ENCODE results near the gene ACOT7.
"Not testable (repeated sequence)": the region's sequence is repeated elsewhere in the genome, so short reads cannot be mapped to it uniquely, and the experiment has no call there.

The ACOT7 gene

DNA sequence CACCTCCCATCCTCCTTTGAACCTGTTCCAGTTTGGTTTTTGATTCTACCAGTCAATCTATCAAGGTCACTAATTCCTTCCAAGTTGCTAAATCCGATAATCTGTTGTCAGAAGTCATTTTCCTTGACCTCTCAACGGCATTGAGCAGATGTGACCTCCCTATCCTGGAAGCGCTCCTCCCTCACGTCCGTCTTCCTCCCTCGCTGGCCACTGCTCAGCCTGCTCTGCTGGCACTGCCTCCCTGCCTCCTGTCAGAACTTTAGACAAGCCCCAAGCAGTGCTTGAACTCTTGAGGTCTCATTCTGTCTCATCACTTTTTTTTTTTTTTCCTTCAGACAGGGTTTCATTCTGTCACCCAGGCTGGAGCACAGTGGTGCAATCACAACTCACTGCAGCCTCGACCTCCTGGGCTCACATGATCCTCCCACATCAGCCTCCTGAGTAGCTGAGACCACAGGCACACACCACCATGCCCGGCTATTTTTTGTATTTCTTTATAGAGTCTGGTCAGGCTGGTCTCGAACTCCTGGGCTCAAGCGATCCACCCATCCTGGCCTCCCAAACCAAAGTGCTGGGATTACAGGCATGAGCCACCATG, 4.4 kb upstream of the ACOT7 start:
- H3K79me2 ChIP-seq (ENCODE audit: control insufficient read depth, low read length), result no peaks in the 10 kb centered on the region
- no peak overlapping the region for H3K4me2 ChIP-seq (ENCODE audit: low read length)
- H3K27ac ChIP-seq (ENCODE audit: low read depth, low read length), result no peak overlapping the region
- TF ChIP-seq CTCF (IDR thresholded peaks at IDR 0.05; ENCODE audit: low read depth, low read length, poor library complexity, severe bottlenecking) (no peak), EZH2phosphoT487 (IDR thresholded peaks at IDR 0.05; ENCODE audit: borderline replicate concordance, low read length) (no peak)
- no peaks in the 10 kb centered on the region for H3K36me3 ChIP-seq (ENCODE audit: control insufficient read depth, low read length)
- no peaks in the 10 kb centered on the region for H3K9me3 ChIP-seq (ENCODE audit: control insufficient read depth, insufficient read depth, low read length)
- no peak overlapping the region for H3K4me3 ChIP-seq (ENCODE audit: low read length)
- no peaks in the 10 kb centered on the region; the same call in 1 of the 2 replicates for H3F3A ChIP-seq (ENCODE audit: control insufficient read depth, insufficient read depth)
- no peaks in the 10 kb centered on the region for H3K27me3 ChIP-seq (ENCODE audit: control insufficient read depth, low read length)
- no peaks in the 10 kb centered on the region for H4K20me1 ChIP-seq (ENCODE audit: control insufficient read depth, insufficient read depth, low read depth, low read length)
- H3K4me1 ChIP-seq (ENCODE audit: control insufficient read depth, low read length), result peaks cover 13% of the 10 kb centered on the region
- no peaks in the 10 kb centered on the region for H3K9me2 ChIP-seq (replicated peaks; ENCODE audit: control insufficient read depth, low read length)

DNA sequence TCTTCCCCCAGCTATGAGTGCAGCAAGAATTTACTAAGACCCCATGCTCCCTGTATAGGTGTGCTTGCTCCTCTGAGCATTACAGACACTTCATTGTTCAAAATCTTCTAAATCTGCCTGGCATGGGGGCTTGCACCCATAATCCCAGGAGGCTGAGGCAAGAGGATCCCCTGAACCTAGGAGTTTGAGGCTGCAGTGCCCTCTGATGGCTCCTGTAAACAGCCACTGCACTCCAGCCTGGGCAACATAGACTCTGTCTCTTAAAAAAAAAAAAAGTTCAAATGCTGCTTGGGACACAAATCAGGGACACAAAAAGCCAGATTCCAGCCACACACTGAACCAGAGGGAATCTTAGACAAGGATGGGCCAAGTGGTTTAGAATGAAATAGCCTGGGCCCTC, 3.4 kb upstream of the ACOT7 start:
- no peaks in the 10 kb centered on the region for H4K20me1 ChIP-seq (ENCODE audit: control insufficient read depth, insufficient read depth, low read depth, low read length)
- no peaks in the 10 kb centered on the region for H3K36me3 ChIP-seq (ENCODE audit: control insufficient read depth, low read length)
- peaks cover 18% of the 10 kb centered on the region for H3K4me1 ChIP-seq (ENCODE audit: control insufficient read depth, low read length)
- no peak overlapping the region for H3K4me3 ChIP-seq (ENCODE audit: low read length)
- H3K27me3 ChIP-seq (ENCODE audit: control insufficient read depth, low read length), result no peaks in the 10 kb centered on the region
- no peaks in the 10 kb centered on the region for H3K9me3 ChIP-seq (ENCODE audit: control insufficient read depth, insufficient read depth, low read length)
- H3K27ac ChIP-seq (ENCODE audit: low read depth, low read length), result no peak overlapping the region
- H3K4me2 ChIP-seq (ENCODE audit: low read length), result no peak overlapping the region
- peaks cover 9% of the 10 kb centered on the region for H3K79me2 ChIP-seq (ENCODE audit: control insufficient read depth, low read length)
- H3F3A ChIP-seq (ENCODE audit: control insufficient read depth, insufficient read depth), result no peaks in the 10 kb centered on the region; the same call in 1 of the 2 replicates
- no peaks in the 10 kb centered on the region for H3K9me2 ChIP-seq (replicated peaks; ENCODE audit: control insufficient read depth, low read length)
- TF ChIP-seq CTCF (IDR thresholded peaks at IDR 0.05; ENCODE audit: low read depth, low read length, poor library complexity, severe bottlenecking), result peak; percentile 37
- no peak for TF ChIP-seq EZH2phosphoT487 (IDR thresholded peaks at IDR 0.05; ENCODE audit: borderline replicate concordance, low read length)

- peaks cover 24% of the 10 kb centered on the region for H3K4me1 ChIP-seq (ENCODE audit: control insufficient read depth, low read length)
- not testable (repeated sequence) for H3K9me2 ChIP-seq (replicated peaks; ENCODE audit: control insufficient read depth, low read length); H3K4me2 ChIP-seq (ENCODE audit: low read length); H3K9me3 ChIP-seq (ENCODE audit: control insufficient read depth, insufficient read depth, low read length); H3K4me3 ChIP-seq (ENCODE audit: low read length); H4K20me1 ChIP-seq (ENCODE audit: control insufficient read depth, insufficient read depth, low read depth, low read length); H3K27ac ChIP-seq (ENCODE audit: low read depth, low read length); H3F3A ChIP-seq (ENCODE audit: control insufficient read depth, insufficient read depth); H3K27me3 ChIP-seq (ENCODE audit: control insufficient read depth, low read length); H3K36me3 ChIP-seq (ENCODE audit: control insufficient read depth, low read length)
- peaks cover 21% of the 10 kb centered on the region for H3K79me2 ChIP-seq (ENCODE audit: control insufficient read depth, low read length)
These were observed 2.2 kb upstream of the ACOT7 start for GRCh38 chr1:6395781-6396244.

- not testable (repeated sequence) for H3K9me2 ChIP-seq (replicated peaks; ENCODE audit: control insufficient read depth, low read length); H3K27ac ChIP-seq (ENCODE audit: low read depth, low read length)
- peak overlapping the region; percentile 78; the same call in 1 of the 2 replicates for H3K4me2 ChIP-seq (ENCODE audit: low read length)
These were observed 1.6 kb upstream of the ACOT7 start for GRCh38 chr1:6395130-6395529.

More at GRCh38 chr1:6395130-6395529, 1.6 kb upstream of the ACOT7 start:
- not testable (repeated sequence) for H3K36me3 ChIP-seq (ENCODE audit: control insufficient read depth, low read length); H3K9me3 ChIP-seq (ENCODE audit: control insufficient read depth, insufficient read depth, low read length); H3K4me3 ChIP-seq (ENCODE audit: low read length); H4K20me1 ChIP-seq (ENCODE audit: control insufficient read depth, insufficient read depth, low read depth, low read length); H3F3A ChIP-seq (ENCODE audit: control insufficient read depth, insufficient read depth); H3K27me3 ChIP-seq (ENCODE audit: control insufficient read depth, low read length)
- Histone ChIP-seq H3K4me1 (ENCODE audit: control insufficient read depth, low read length) (peaks cover 24% of the 10 kb centered on the region), H3K79me2 (ENCODE audit: control insufficient read depth, low read length) (peaks cover 27% of the 10 kb centered on the region)
